Epithelial cell of esophagus (primary cell): Measurements from ENCODE around the gene BORCS8.

ENCODE experiments used
- DNase-seq: peaks from one replicate; pipeline ENCODE4 v3.0.0; 2010; ENCODE audit warnings: low read depth
- H3K4me3 ChIP-seq: 2 replicates; pipeline ENCODE4 v1.5.1; 2011; ENCODE audit warnings: mild to moderate bottlenecking, low read length, control low read depth
- TF ChIP-seq, protein P1 (sequence below): IDR thresholded peaks from 2 replicates; pipeline ENCODE4 v1.5.1; 2011; ENCODE audit warnings: low read depth, mild to moderate bottlenecking, low read length, control low read depth, inconsistent platforms; ENCODE audit not compliant: insufficient read depth; ENCODE audit errors: missing control alignments

The BORCS8 gene

DNA sequence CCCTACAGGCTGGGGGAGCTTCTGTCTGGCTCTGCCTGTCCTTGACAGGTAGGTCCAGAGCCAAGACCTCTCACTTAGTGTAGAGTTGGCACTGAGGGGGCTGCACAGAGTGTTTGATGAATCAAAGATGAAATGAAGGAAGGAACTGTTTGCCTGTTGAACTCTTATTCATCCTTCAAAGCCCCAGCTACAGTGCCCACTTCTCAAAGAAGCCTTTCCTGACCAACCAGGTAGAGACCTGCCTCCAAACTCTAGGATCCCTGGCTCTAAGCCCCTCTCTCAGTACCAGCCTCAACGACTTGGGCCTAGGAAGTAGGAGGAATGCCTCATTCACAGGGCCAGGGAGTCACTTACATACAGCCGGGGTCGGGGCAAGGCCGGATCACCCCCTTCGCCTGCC, 44.6 kb downstream of the BORCS8 start:
- H3K4me3 ChIP-seq = no peak overlapping the region
- TF ChIP-seq, protein P1, sequence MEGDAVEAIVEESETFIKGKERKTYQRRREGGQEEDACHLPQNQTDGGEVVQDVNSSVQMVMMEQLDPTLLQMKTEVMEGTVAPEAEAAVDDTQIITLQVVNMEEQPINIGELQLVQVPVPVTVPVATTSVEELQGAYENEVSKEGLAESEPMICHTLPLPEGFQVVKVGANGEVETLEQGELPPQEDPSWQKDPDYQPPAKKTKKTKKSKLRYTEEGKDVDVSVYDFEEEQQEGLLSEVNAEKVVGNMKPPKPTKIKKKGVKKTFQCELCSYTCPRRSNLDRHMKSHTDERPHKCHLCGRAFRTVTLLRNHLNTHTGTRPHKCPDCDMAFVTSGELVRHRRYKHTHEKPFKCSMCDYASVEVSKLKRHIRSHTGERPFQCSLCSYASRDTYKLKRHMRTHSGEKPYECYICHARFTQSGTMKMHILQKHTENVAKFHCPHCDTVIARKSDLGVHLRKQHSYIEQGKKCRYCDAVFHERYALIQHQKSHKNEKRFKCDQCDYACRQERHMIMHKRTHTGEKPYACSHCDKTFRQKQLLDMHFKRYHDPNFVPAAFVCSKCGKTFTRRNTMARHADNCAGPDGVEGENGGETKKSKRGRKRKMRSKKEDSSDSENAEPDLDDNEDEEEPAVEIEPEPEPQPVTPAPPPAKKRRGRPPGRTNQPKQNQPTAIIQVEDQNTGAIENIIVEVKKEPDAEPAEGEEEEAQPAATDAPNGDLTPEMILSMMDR = no peak
- no peak for DNase-seq

DNA sequence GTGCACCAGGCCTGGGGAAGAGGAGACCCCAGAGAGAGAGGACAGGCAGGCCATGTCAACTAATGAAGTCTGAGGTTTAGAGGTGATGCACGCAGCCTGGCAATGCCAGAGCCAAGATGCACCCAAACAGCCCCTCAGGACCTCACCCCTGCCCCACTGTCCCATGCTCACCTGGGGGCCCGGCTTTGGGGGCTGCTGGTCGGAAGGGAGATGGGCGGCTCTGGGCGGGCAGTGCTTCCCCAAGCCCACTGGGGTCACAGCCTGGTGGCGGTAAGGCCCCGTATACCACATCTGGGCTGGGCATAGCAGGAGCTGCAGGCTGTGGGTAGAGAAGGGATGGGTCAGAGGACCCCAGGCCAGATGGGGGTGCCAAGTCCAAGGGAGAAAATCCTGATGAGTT, 45.1 kb downstream of the BORCS8 start:
- no peak for DNase-seq
- TF ChIP-seq, protein P1 = no peak
- no peak overlapping the region for H3K4me3 ChIP-seq

DNA sequence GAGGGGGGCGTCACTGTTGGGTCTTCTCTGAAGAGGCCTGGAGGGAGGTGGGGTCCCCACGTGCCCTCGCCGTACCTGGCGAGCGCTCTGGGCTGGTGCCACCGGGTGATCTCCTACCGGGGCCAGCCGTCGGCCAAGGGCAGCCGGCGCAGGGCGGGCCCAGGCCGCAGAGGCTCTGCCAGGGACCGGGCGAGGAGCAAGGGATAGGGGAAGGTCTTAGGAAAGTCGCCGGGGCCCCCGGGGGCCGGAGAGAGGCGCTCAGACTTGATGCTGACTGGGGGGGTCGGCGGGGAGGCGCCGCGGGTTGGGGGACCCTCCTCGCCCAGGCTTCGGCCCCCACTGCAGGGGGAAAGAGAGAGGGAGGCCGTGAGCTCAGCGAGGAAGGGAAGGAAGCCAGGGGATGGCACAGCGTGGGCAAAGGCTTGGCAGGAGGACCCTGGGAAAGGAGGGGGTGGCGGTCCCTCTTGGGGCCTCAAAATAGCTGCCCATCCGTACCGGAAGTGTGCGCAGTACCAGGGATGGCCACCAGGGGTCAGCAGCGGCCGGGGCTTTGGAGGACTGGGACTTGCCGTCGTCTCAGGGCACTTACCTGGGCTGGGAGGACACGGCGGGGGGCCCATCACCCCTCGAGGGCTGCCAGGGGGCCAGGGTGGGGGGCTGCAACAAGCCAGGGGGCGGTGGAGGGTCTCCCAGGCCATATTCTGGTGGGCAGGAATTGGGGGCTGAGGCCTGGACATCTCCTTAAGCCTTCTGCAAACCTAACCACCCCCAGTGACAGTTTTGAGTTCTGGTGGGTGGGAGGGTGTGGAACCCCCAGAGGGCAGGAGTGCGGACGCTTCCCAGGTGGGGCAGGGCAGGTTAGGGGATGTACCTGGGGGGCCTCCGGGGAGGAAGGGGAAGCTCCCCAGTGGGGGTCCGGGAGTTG, 46.0 kb downstream of the BORCS8 start:
- H3K4me3 ChIP-seq = no peak overlapping the region
- TF ChIP-seq, protein P1 = peak; percentile 89
- DNase-seq = peak; percentile 58

DNA sequence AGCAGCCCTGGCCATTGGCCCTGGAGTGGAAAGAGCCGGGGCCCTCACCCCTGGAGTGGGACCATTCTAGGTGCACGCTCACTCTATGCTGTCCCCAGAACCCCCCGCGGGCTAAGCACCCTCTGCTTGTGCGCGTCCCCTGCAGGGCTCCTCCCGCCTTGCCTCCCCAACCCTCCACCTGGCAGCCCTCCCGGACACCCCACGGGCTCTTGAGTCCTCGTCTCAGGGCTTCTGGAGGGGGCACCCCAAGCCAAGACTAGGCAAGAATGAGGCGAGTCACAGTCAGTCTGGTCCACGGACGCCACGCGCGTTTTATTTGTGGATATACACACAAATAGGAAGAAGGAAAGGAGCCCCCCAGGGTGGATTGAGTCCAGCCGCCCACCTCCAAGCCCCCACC, 46.7 kb downstream of the BORCS8 start:
- TF ChIP-seq, protein P1 = no peak
- DNase-seq = no peak
- no peak overlapping the region for H3K4me3 ChIP-seq

- H3K4me3 ChIP-seq = no peak overlapping the region
- TF ChIP-seq, protein P1 = no peak
- peak; percentile 46 for DNase-seq
Observed at GRCh38 chr19:19142347-19142746, 49.6 kb downstream of the BORCS8 start.

GRCh38 chr19:19140476-19140875, 51.5 kb downstream of the BORCS8 start:
- no peak overlapping the region for H3K4me3 ChIP-seq
- peak; percentile 73 for DNase-seq
- TF ChIP-seq, protein P1 = no peak

GRCh38 chr19:19139876-19140229, 52.1 kb downstream of the BORCS8 start:
- TF ChIP-seq, protein P1 = no peak
- H3K4me3 ChIP-seq = no peak overlapping the region
- DNase-seq = no peak
